K562 treated with DMSO at 1 percent for 12 hours (cell line): ENCODE measurements around the gene DHX15. TPM values are rescaled to one million over a fixed set of nuclear protein-coding genes. Genes with fewer than 3 reads are reported as not detected.

Experiments
- total RNA-seq: library from RNA; unstranded; fragments of 300-600 nt; gene quantifications from 2 replicates; pipeline ENCODE4 v1.2.3, GENCODE V29; 2022; ENCODE audit not compliant: insufficient read depth

Gene DHX15
- 32.7 and 82.8 TPM in 2 replicates for total RNA-seq

GRCh38 chr4:24584211-24584850, at the start of gene DHX15:
Gene DHX15 (minus strand): TSS chr4:24584554. CDS start chr4:24584393, 161 bp downstream.

Other genes starting within 250 kb of the DHX15 start
- not detected in 2 replicates for gene SOD3, start 211.0 kb upstream of the DHX15 start, total RNA-seq